ENCODE results near the gene SS18L1.

SS18L1 gene

GRCh38 chr20:62120990-62121775 is 22.4 kb upstream of the SS18L1 start:
- no peak for FAIRE-seq

- FAIRE-seq: no peak
Measured at GRCh38 chr20:62121776-62122653, 21.6 kb upstream of the SS18L1 start, which contains the start of gene LSM14B. TSS of gene LSM14B (plus strand) at chr20:62122475. CDS start at chr20:62122667, 192 bp downstream.

- no peak for FAIRE-seq
Measured at GRCh38 chr20:62122654-62123449, 20.7 kb upstream of the SS18L1 start.

- no peak for FAIRE-seq
Measured at GRCh38 chr20:62123450-62124118, 20.0 kb upstream of the SS18L1 start.

- FAIRE-seq: no peak
Measured at GRCh38 chr20:62126141-62126540, 17.4 kb upstream of the SS18L1 start.

- FAIRE-seq: no peak
Measured at GRCh38 chr20:62127799-62128198, 15.8 kb upstream of the SS18L1 start.

GRCh38 chr20:62128502-62128901 is 15.1 kb upstream of the SS18L1 start:
- FAIRE-seq: no peak

GRCh38 chr20:62129731-62130531 is 13.6 kb upstream of the SS18L1 start:
- no peak for FAIRE-seq

- no peak for FAIRE-seq
Measured at GRCh38 chr20:62131560-62132320, 11.8 kb upstream of the SS18L1 start.

- no peak for FAIRE-seq
Measured at GRCh38 chr20:62132421-62132820, 11.1 kb upstream of the SS18L1 start.

- FAIRE-seq: no peak
Measured at GRCh38 chr20:62133051-62133845, 10.3 kb upstream of the SS18L1 start.

- FAIRE-seq: no peak
Measured at GRCh38 chr20:62133864-62134263, 9.7 kb upstream of the SS18L1 start.

GRCh38 chr20:62134735-62135231 is 8.8 kb upstream of the SS18L1 start:
- FAIRE-seq: no peak

- no peak for FAIRE-seq
Measured at GRCh38 chr20:62135573-62136266, 7.8 kb upstream of the SS18L1 start.

GRCh38 chr20:62136283-62137091 is 7.1 kb upstream of the SS18L1 start:
- no peak for FAIRE-seq

- FAIRE-seq: no peak
Measured at GRCh38 chr20:62137092-62137384, 6.5 kb upstream of the SS18L1 start.

- FAIRE-seq: no peak
Measured at GRCh38 chr20:62137478-62138203, 5.9 kb upstream of the SS18L1 start.

- FAIRE-seq: no peak
Measured at GRCh38 chr20:62138204-62138543, 5.4 kb upstream of the SS18L1 start.
